AG04449 (cell line): ENCODE data around the gene HOATZ.

Experiments
- CTCF ChIA-PET: fragments of 350-600 bp; formaldehyde crosslinking; extraction: SDS; loops from one replicate; lab custom pipeline; 2021; ENCODE audit warnings: antibody characterized with exemption; lab: Yijun Ruan, JAX
- POLR2A ChIA-PET: fragments of 400-600, 350-600 bp; formaldehyde crosslinking; extraction: SDS; loops from one replicate; lab custom pipeline; 2020; ENCODE audit warnings: antibody characterized with exemption, inconsistent platforms; lab: Yijun Ruan, JAX
- DNase-seq: peaks from one replicate; pipeline ENCODE4 v3.0.0-alpha.2; 2010; ENCODE audit warnings: low read depth, low spot score
- H3K4me3 ChIP-seq: 2 replicates; pipeline ENCODE4 v1.5.1; 2011; ENCODE audit warnings: low read depth, mild to moderate bottlenecking, control low read depth, low read length
- CTCF ChIP-seq: IDR thresholded peaks from one replicate; pipeline ENCODE4 v1.5.1; 2011; ENCODE audit warnings: mild to moderate bottlenecking, moderate library complexity, low read length, control low read depth, inconsistent platforms; ENCODE audit not compliant: insufficient read depth; ENCODE audit errors: missing control alignments

Gene HOATZ

GRCh38 chr11:111476366-111476765 lies 38.2 kb upstream of the HOATZ start:
- DNase-seq: no peak
- CTCF ChIA-PET: interaction anchor here (1.1 to 2.1 kb wide), 3 partner anchors 20 to 29 kb away, joined by 3 to 4 read pairs (median 4); no protein-coding TSS in a partner anchor
- no peak for TF ChIP-seq CTCF
- POLR2A ChIA-PET: no interaction called here
- no peak overlapping the region for H3K4me3 ChIP-seq

GRCh38 chr11:111476956-111477355 lies 37.6 kb upstream of the HOATZ start:
- no peak for TF ChIP-seq CTCF
- CTCF ChIA-PET: interaction anchor here (1.3 to 2.1 kb wide), 2 partner anchors 20 to 22 kb away, joined by 4 read pairs; no protein-coding TSS in a partner anchor
- DNase-seq: no peak
- H3K4me3 ChIP-seq: no peak overlapping the region
- POLR2A ChIA-PET: no interaction called here

GRCh38 chr11:111477898-111478297 lies 36.7 kb upstream of the HOATZ start:
- POLR2A ChIA-PET: no interaction called here
- no peak for TF ChIP-seq CTCF
- H3K4me3 ChIP-seq: no peak overlapping the region
- CTCF ChIA-PET: no interaction called here
- no peak for DNase-seq

GRCh38 chr11:111479666-111480065 lies 34.9 kb upstream of the HOATZ start:
- no peak for TF ChIP-seq CTCF
- DNase-seq: no peak
- POLR2A ChIA-PET: no interaction called here
- CTCF ChIA-PET: interaction anchor here (0.9 to 1.1 kb wide), 2 partner anchors 10 to 24 kb away, joined by 3 read pairs; no protein-coding TSS in a partner anchor
- no peak overlapping the region for H3K4me3 ChIP-seq

GRCh38 chr11:111483431-111483830 lies 31.1 kb upstream of the HOATZ start:
- no peak overlapping the region for H3K4me3 ChIP-seq
- ChIA-PET CTCF (interaction anchor here (1.2 kb wide), 1 partner anchor 12 kb away, joined by 3 read pairs; no protein-coding TSS in a partner anchor), POLR2A (no interaction called here)
- TF ChIP-seq CTCF: no peak
- DNase-seq: no peak

GRCh38 chr11:111490496-111490895 lies 24.1 kb upstream of the HOATZ start:
- ChIA-PET CTCF (no interaction called here), POLR2A (no interaction called here)
- TF ChIP-seq CTCF: no peak
- H3K4me3 ChIP-seq: no peak overlapping the region
- no peak for DNase-seq
